Neuronal stem cell (in vitro differentiated cells): ENCODE measurements around the gene SYT8.

Experiments
- DNase-seq: peaks from one replicate; pipeline ENCODE4 v3.0.0-alpha.2; 2013; ENCODE audit warnings: low spot score
- H2AFZ ChIP-seq: one replicate; pipeline ENCODE4 v1.6.1; 2013; ENCODE audit warnings: mild to moderate bottlenecking, low read length, inconsistent platforms
- H2AK5ac ChIP-seq: 2 replicates; pipeline ENCODE4 v1.6.1; 2013; ENCODE audit warnings: low read depth, mild to moderate bottlenecking, inconsistent platforms, low read length, moderate library complexity, mixed read lengths
- H2BK120ac ChIP-seq: 2 replicates; pipeline ENCODE4 v1.6.1; 2013; ENCODE audit warnings: low read depth, mild to moderate bottlenecking, inconsistent platforms, low read length, moderate library complexity, mixed read lengths
- H2BK12ac ChIP-seq: one replicate; pipeline ENCODE4 v1.6.1; 2013; ENCODE audit warnings: low read length, inconsistent platforms
- H2BK15ac ChIP-seq: 2 replicates; pipeline ENCODE4 v1.6.1; 2013; ENCODE audit warnings: mild to moderate bottlenecking, low read length, inconsistent platforms, mixed read lengths
- H2BK5ac ChIP-seq: one replicate; pipeline ENCODE4 v1.6.1; 2013; ENCODE audit warnings: inconsistent platforms, mild to moderate bottlenecking, low read length, moderate library complexity
- H3K14ac ChIP-seq: one replicate; pipeline ENCODE4 v1.6.1; 2013; ENCODE audit warnings: low read length, inconsistent platforms
- H3K18ac ChIP-seq: 2 replicates; pipeline ENCODE4 v1.6.1; 2013; ENCODE audit warnings: low read length, inconsistent platforms
- H3K23ac ChIP-seq: 2 replicates; pipeline ENCODE4 v1.6.1; 2013; ENCODE audit warnings: low read depth, mild to moderate bottlenecking, mixed read lengths, low read length, inconsistent platforms; ENCODE audit not compliant: poor library complexity
- H3K27ac ChIP-seq: replicated peaks from 3 replicates; pipeline ENCODE4 v1.5.1; 2013; ENCODE audit warnings: low read length, inconsistent platforms
- H3K27me3 ChIP-seq, 3 experiments: 2 replicates each; pipeline ENCODE4 v1.6.1; 2013; ENCODE audit warnings: low read length in 3 of 3, mild to moderate bottlenecking in 2 of 3, inconsistent platforms in 1 of 3, low read depth in 1 of 3, mixed read lengths in 1 of 3, moderate library complexity in 1 of 3; ENCODE audit not compliant: control insufficient read depth in 3 of 3, insufficient read depth in 3 of 3
- H3K36me3 ChIP-seq, 2 donors: replicated peaks in 1 of 2; 2 replicates each; pipeline ENCODE4 v1.6.1; 2013; ENCODE audit warnings: low read length in 2 of 2; ENCODE audit not compliant: control insufficient read depth in 2 of 2, insufficient read depth in 2 of 2
- H3K4ac ChIP-seq: 2 replicates; pipeline ENCODE4 v1.6.1; 2013; ENCODE audit warnings: inconsistent platforms, mild to moderate bottlenecking, low read length, moderate library complexity
- H3K4me1 ChIP-seq, 2 donors: 1 replicate in 1 of 2; 2 replicates in 1 of 2; pipeline ENCODE4 v1.6.1; 2013; ENCODE audit warnings: low read length in 2 of 2, low read depth in 1 of 2; ENCODE audit not compliant: control insufficient read depth in 2 of 2, insufficient read depth in 1 of 2
- H3K4me2 ChIP-seq: one replicate; pipeline ENCODE4 v1.6.1; 2013; ENCODE audit warnings: mild to moderate bottlenecking, low read length, inconsistent platforms; ENCODE audit not compliant: insufficient read depth, poor library complexity, severe bottlenecking
- H3K4me3 ChIP-seq, 2 donors: 2 replicates each; pipeline ENCODE4 v1.5.1; 2013; ENCODE audit warnings: low read length in 2 of 2, mild to moderate bottlenecking in 2 of 2, inconsistent platforms in 1 of 2, moderate library complexity in 1 of 2
- H3K79me1 ChIP-seq: one replicate; pipeline ENCODE4 v1.6.1; 2013; ENCODE audit warnings: low read depth, mild to moderate bottlenecking, inconsistent platforms, low read length, moderate library complexity
- H3K9ac ChIP-seq: one replicate; pipeline ENCODE4 v1.6.1; 2013; ENCODE audit warnings: mild to moderate bottlenecking, low read depth, low read length, inconsistent platforms; ENCODE audit not compliant: poor library complexity
- H3K9me3 ChIP-seq, 2 donors: replicated peaks in 1 of 2; 2 replicates each; pipeline versions ENCODE3 to v1.6.1; 2013; ENCODE audit warnings: low read length in 2 of 2, mild to moderate bottlenecking in 2 of 2, inconsistent platforms in 1 of 2, low read depth in 1 of 2, mixed read lengths in 1 of 2, moderate library complexity in 1 of 2; ENCODE audit not compliant: control insufficient read depth in 2 of 2, insufficient read depth in 1 of 2
- H4K8ac ChIP-seq: one replicate; pipeline ENCODE4 v1.6.1; 2013; ENCODE audit warnings: low read depth, mild to moderate bottlenecking, inconsistent platforms, low read length, moderate library complexity
- H4K91ac ChIP-seq: one replicate; pipeline ENCODE4 v1.6.1; 2013; ENCODE audit warnings: low read length, low read depth, mild to moderate bottlenecking, inconsistent platforms; ENCODE audit not compliant: poor library complexity
- WGBS, 2 donors: extraction: QIAGEN DNeasy Blood & Tissue Kit; methylation state at CpG; one replicate each; pipeline ENCODE4 v1.1.7; 2013; ENCODE audit warnings: missing lambda C conversion rate in 2 of 2, mixed read lengths in 1 of 2; ENCODE audit not compliant: insufficient read length in 2 of 2, insufficient replicate concordance in 1 of 2; ENCODE audit errors: extremely low coverage in 2 of 2; 5-methylcytosine and 5-hydroxymethylcytosine counted together

Gene SYT8

GRCh38 chr11:1864831-1865665, 30.3 kb downstream of the SYT8 start:
- peak overlapping the region; percentile 60 for H3K9ac ChIP-seq
- no peaks in the 10 kb centered on the region for H3K27me3 ChIP-seq
- no peaks in the 10 kb centered on the region for H3K36me3 ChIP-seq
- no peak overlapping the region for H3K4me2 ChIP-seq
- H3K4ac ChIP-seq = peak overlapping the region; percentile 17
- peak overlapping the region; percentile 74 for H2AFZ ChIP-seq
- H4K8ac ChIP-seq = no peak overlapping the region
- no CpG with 5 or more reads among the region's 30 CpGs for WGBS, 2 donors
- peak overlapping the region; percentile 75 for H3K14ac ChIP-seq
- H2BK120ac ChIP-seq = peak overlapping the region; percentile 16
- H2AK5ac ChIP-seq = peak overlapping the region; percentile 79
- peak overlapping the region; percentile 84 for H2BK5ac ChIP-seq
- no peaks in the 10 kb centered on the region for H3K9me3 ChIP-seq
- peak overlapping the region; percentile 93 for H2BK12ac ChIP-seq
- no peak overlapping the region for H3K4me3 ChIP-seq
- H4K91ac ChIP-seq = peak overlapping the region; percentile 87
- DNase-seq = no peak
- peak overlapping the region; percentile 91 for H3K23ac ChIP-seq
- no peaks in the 10 kb centered on the region for H3K79me1 ChIP-seq
- peak overlapping the region; percentile 24 for H3K27ac ChIP-seq
- H2BK15ac ChIP-seq = peak overlapping the region; percentile 99
- H3K4me1 ChIP-seq = peaks cover 22 to 33% of the 10 kb centered on the region in 2 donors
- peak overlapping the region; percentile 78 for H3K18ac ChIP-seq

GRCh38 chr11:1866226-1866625, 31.4 kb downstream of the SYT8 start:
- Histone ChIP-seq H3K14ac (no peak overlapping the region), H4K91ac (no peak overlapping the region), H3K4ac (peak overlapping the region; percentile 93), H2BK15ac (peak overlapping the region; percentile 99), H2BK120ac (no peak overlapping the region), H4K8ac (no peak overlapping the region), H3K27ac (no peak overlapping the region), H3K18ac (peak overlapping the region; percentile 52), H3K27me3 (peaks cover 0 to 1% (median 0%) of the 10 kb centered on the region in 3 experiments), H3K4me3 (no peak overlapping the region), H3K79me1 (no peaks in the 10 kb centered on the region), H3K9me3 (no peaks in the 10 kb centered on the region), H3K4me2 (no peak overlapping the region), H2BK12ac (peak overlapping the region; percentile 90), H3K23ac (no peak overlapping the region), H3K36me3 (no peaks in the 10 kb centered on the region), H2AFZ (no peak overlapping the region), H3K9ac (no peak overlapping the region), H2AK5ac (peak overlapping the region; percentile 79), H2BK5ac (peak overlapping the region; percentile 82), H3K4me1 (peaks cover 27 to 38% of the 10 kb centered on the region in 2 donors)
- no peak for DNase-seq
- no CpG with 5 or more reads among the region's 8 CpGs for WGBS, 2 donors

GRCh38 chr11:1866776-1867175, 32.0 kb downstream of the SYT8 start:
- peak overlapping the region; percentile 85 for H3K18ac ChIP-seq
- no peak overlapping the region for H3K23ac ChIP-seq
- no peaks in the 10 kb centered on the region for H3K79me1 ChIP-seq
- H3K36me3 ChIP-seq = no peaks in the 10 kb centered on the region
- no CpG with 5 or more reads among the region's 15 CpGs for WGBS, 2 donors
- no peak overlapping the region for H3K4me3 ChIP-seq
- peaks cover 0 to 3% (median 0%) of the 10 kb centered on the region in 3 experiments for H3K27me3 ChIP-seq
- no peaks in the 10 kb centered on the region for H3K9me3 ChIP-seq
- H3K27ac ChIP-seq = no peak overlapping the region
- no peak for DNase-seq
- no peak overlapping the region for H2BK120ac ChIP-seq
- no peak overlapping the region for H3K9ac ChIP-seq
- H4K91ac ChIP-seq = no peak overlapping the region
- no peak overlapping the region for H3K4me2 ChIP-seq
- peak overlapping the region; percentile 82 for H2BK5ac ChIP-seq
- peak overlapping the region; percentile 79 for H2AK5ac ChIP-seq
- H3K4me1 ChIP-seq = peaks cover 28 to 38% of the 10 kb centered on the region in 2 donors
- H2BK12ac ChIP-seq = peak overlapping the region; percentile 90
- no peak overlapping the region for H2AFZ ChIP-seq
- no peak overlapping the region for H3K14ac ChIP-seq
- no peak overlapping the region for H4K8ac ChIP-seq
- no peak overlapping the region for H3K4ac ChIP-seq
- H2BK15ac ChIP-seq = peak overlapping the region; percentile 99

GRCh38 chr11:1867381-1867780, 32.6 kb downstream of the SYT8 start:
- Histone ChIP-seq H3K36me3 (no peaks in the 10 kb centered on the region), H2BK15ac (no peak overlapping the region), H3K9me3 (no peaks in the 10 kb centered on the region), H2AFZ (no peak overlapping the region), H3K4ac (no peak overlapping the region), H3K4me3 (no peak overlapping the region), H3K27me3 (peaks cover 0 to 3% (median 0%) of the 10 kb centered on the region in 3 experiments), H3K9ac (no peak overlapping the region), H3K18ac (no peak overlapping the region), H2BK120ac (no peak overlapping the region), H3K79me1 (no peaks in the 10 kb centered on the region), H3K4me1 (peaks cover 28 to 38% of the 10 kb centered on the region in 2 donors), H4K8ac (no peak overlapping the region), H3K4me2 (no peak overlapping the region), H2BK5ac (peak overlapping the region; percentile 66), H3K27ac (no peak overlapping the region), H2AK5ac (peak overlapping the region; percentile 100), H3K23ac (no peak overlapping the region), H4K91ac (no peak overlapping the region), H3K14ac (peak overlapping the region; percentile 21), H2BK12ac (peak overlapping the region; percentile 41)
- no peak for DNase-seq
- WGBS, 2 donors = no CpG with 5 or more reads among the region's 8 CpGs
